Peyer's patch (tissue), 4 donors: ENCODE data around the gene UGT2B11.
"Not testable (repeated sequence)": the region's sequence is repeated elsewhere in the genome, so short reads cannot be mapped to it uniquely, and the experiment has no call there.

Source experiments
- POLR2A ChIP-seq, 2 donors: fragments of 450-650 bp; IDR thresholded peaks; one replicate each; pipeline ENCODE4 v1.5.1; 2017; ENCODE audit warnings: antibody characterized with exemption in 2 of 2, mild to moderate bottlenecking in 2 of 2, moderate library complexity in 2 of 2
- TF ChIP-seq, protein P1 (sequence below), 6 experiments: fragments of 450-650 bp in 4 of 6; fragments of 200-600 bp in 2 of 6; sonication (generic) in 1 of 6; IDR thresholded peaks; one replicate each; pipeline ENCODE4 v1.5.1; 2017 to 2019; ENCODE audit warnings: antibody characterized with exemption in 6 of 6, mild to moderate bottlenecking in 3 of 6, moderate library complexity in 1 of 6

DNA sequence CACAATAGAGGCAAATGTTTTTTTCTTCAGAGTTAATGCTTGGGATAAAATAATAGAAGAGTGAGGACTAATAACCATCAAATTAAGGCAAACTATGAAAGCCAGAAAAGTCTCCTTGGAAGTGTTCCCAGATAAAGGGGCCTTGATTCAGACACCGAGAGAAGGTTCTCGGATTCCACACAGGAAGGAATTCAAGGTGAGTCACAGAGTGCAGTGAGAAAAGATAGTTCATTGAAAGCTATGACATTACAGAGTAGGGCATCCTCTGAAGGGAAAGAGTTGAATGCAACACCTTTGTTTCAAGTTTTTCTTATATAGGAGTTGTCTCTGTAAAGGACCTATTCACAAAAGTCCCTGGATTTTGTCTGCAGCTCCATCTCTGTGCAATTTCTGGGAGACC lies 3.9 kb upstream of the UGT2B11 start:
- TF ChIP-seq, protein P1, sequence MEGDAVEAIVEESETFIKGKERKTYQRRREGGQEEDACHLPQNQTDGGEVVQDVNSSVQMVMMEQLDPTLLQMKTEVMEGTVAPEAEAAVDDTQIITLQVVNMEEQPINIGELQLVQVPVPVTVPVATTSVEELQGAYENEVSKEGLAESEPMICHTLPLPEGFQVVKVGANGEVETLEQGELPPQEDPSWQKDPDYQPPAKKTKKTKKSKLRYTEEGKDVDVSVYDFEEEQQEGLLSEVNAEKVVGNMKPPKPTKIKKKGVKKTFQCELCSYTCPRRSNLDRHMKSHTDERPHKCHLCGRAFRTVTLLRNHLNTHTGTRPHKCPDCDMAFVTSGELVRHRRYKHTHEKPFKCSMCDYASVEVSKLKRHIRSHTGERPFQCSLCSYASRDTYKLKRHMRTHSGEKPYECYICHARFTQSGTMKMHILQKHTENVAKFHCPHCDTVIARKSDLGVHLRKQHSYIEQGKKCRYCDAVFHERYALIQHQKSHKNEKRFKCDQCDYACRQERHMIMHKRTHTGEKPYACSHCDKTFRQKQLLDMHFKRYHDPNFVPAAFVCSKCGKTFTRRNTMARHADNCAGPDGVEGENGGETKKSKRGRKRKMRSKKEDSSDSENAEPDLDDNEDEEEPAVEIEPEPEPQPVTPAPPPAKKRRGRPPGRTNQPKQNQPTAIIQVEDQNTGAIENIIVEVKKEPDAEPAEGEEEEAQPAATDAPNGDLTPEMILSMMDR (IDR thresholded peaks at IDR 0.05), result not testable (repeated sequence)
- not testable (repeated sequence) for TF ChIP-seq POLR2A (IDR thresholded peaks at IDR 0.05)
